HG03575 (cell line): ENCODE results near the gene FER.
"Not testable (repeated sequence)": the region's sequence is repeated elsewhere in the genome, so short reads cannot be mapped to it uniquely, and the experiment has no call there.

ENCODE experiments used
- ATAC-seq: cut with Tn5 transposase; IDR thresholded peaks from one replicate; pipeline ENCODE4 v1.9.1; 2021; ENCODE audit not compliant: unreplicated experiment, insufficient number of reproducible peaks, low FRiP score; ENCODE audit errors: extremely low read depth

Gene FER

GRCh38 chr5:108925073-108925472 lies 177.4 kb downstream of the FER start:
- ATAC-seq, result no peak

GRCh38 chr5:108930107-108930506 lies 182.4 kb downstream of the FER start:
- no peak for ATAC-seq

DNA sequence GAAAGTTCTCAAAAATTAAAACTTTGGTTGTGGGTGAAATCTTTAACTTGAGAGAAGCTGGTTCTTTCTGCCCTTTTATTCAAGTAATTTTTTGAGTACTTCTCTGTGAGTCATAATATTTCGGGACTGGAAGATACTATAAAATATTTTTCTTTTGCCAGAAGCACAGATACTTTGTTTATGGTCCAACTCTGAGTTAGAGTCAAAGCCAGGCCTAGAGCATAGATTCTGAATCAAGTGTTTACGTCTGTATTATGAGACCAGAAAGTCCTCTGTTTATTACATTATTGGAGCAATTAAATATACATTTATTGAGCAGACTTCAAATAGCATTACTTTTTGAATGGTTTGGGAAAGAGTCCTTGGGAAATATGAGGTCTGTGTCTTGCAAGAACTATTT lies 187.9 kb downstream of the FER start:
- no peak for ATAC-seq

DNA sequence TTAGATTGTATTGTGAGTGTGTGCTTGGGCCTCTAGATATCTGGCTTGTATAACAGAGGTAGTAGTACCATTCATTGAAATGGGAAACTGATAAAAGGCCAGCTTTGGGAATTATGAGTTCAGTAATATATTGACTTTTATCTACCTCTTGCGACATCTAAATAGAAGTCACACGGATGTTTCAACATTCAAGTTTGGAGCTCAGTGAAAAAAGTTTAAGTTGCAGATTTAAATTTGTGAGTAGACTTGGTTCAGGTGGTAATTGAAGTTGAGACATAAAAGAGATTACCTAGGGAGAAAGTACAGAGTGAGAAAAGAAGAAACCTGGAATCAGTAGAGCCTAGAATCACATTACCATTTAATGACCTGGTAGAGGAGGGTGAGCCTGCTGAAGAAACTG lies 189.5 kb downstream of the FER start:
- ATAC-seq, result no peak

DNA sequence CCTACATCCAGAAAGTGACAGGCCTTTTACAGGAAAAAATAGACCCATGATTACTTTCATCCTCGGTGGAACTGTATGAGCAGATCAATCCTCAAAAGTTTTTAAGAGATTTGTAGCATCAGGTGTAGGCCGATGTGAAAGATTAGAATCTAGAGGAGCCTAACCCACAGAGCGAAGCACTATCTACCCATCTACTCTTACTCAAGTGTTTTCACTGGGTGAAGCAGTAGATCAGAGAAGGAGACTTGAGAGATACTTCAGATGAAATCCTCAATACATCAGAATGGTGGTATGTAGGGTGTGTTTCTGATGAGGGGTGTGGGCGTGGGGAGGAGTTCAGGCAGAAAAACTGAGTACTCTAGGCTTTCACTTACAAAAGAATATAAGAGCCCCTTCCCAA lies 192.8 kb downstream of the FER start:
- no peak for ATAC-seq

- ATAC-seq, result no peak
Observed at GRCh38 chr5:108941746-108942145, 194.0 kb downstream of the FER start.

GRCh38 chr5:108942701-108943100 lies 195.0 kb downstream of the FER start:
- no peak for ATAC-seq

DNA sequence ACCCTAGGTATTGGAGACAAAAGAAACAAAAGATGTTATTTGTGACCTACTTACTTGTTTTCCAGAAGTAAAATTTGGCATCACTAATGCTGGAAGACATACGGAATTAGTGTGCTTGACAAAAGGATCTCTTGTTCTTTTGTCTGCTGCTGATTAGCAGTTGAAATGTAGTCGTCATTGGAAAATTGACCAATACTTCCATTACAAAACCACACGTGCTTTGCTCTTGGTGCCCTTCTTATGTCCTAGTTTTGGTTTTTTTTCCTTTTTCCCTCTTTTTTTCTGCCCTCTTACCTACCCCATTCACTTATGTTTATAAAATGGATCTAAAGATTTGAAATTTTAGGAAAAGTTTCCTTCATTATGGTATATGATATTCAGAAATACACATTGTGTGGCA lies 197.4 kb downstream of the FER start:
- ATAC-seq, result no peak

DNA sequence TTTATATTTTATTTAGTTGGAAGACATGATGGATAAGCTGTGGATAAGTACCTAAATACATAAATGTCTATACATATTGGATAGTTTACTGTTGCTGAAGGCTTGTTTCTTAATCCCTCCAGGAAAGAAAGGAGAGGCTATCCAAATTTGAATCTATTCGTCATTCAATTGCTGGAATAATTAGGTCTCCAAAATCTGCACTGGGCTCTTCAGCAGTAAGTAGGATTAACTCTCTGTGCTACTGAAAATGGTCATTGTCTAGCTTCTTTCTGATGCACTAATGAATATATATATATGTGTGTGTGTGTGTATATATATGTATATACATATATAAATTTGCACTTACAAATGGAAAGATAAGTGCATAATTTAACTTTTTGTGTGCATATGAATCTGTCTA lies 198.3 kb downstream of the FER start:
- ATAC-seq, result no peak

GRCh38 chr5:108947164-108947563 lies 199.5 kb downstream of the FER start:
- ATAC-seq, result no peak

- ATAC-seq, result no peak
Observed at GRCh38 chr5:108950276-108950675, 202.6 kb downstream of the FER start.

DNA sequence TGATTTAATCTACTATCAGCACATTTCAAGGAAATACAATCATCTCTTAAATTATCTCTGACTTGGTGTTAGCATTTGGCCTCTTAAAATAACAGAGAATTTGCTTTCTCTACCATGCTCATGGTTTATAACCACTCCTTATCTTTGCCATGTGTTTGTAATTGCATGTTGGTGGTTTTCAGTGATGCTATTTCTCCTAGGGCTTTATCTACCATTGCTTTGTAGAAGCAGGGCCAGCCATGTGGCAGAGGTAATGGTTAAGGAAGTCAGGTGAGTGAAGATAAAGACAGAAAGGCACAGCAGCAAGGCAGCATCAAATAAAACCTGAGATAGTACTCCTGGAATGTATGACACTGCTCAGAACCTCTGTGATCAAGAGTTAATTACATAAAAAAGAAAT lies 206.2 kb downstream of the FER start:
- ATAC-seq, result no peak

DNA sequence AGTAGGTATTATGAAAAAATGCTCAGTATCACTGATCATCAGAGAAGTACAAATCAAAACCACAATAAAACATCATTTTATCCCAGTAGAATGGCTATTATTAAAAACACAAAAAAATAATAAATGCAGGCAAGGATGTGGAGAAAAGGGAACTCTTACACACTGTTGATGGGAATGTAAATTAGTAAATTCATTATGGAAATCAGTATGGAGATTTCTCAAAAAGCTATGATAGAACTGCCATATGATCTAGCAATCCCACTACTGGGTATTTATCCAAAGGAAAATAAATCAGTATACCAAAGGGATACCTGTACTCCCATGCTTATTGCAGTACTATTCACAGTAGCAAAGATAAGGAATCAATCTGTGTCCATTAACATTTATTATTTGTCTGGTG lies 209.6 kb downstream of the FER start:
- ATAC-seq, result no peak

- no peak for ATAC-seq
Observed at GRCh38 chr5:108966910-108967309, 219.2 kb downstream of the FER start.

- no peak for ATAC-seq
Observed at GRCh38 chr5:108974594-108974993, 226.9 kb downstream of the FER start.

DNA sequence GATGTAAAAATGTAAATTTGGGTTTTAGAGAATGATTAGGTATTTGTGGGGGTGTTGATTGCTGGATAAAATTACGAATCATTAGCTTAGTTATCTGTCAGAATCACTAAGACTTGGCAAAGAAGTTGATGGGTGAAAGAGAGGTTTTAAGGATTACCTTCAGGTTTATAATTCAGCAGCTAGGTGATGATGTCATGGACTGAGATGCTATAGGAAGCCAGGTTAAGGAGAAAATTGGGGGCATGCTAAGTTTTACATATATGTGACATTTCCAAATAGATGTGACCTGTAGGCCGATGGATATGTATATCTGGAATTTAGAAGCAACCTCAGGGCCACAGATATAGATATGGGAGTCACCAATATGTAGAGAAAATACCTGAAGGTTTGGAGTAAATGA lies 228.0 kb downstream of the FER start:
- no peak for ATAC-seq

- no peak for ATAC-seq
Observed at GRCh38 chr5:108983461-108984092, 235.9 kb downstream of the FER start.

DNA sequence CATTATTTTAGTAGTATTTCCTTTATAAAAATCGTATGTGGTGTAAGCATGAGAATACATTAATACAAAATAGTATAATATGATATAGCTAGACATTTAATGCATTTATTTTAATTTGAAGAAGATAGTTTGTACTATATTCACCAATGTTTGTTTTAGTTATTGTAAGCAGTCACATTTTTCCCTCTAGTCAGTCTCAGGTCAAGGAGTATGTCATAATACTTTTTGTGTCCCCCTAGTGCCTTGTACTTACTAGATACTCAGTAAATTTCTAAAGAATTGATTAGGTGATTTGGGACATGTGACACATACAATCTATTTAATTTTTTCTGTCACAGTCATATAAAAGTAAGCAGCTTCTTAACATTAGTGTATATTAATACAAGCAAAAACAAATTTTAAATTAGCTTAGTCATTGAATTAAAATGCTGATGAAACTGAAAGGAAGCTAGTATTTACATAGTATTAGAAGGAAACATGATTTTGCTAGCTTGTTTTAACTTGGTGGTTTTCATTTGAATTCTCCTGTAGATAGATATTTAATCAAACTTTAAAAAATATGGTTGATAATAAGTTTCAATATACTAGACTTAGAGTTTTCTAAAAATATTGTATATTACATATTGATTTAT lies 242.2 kb downstream of the FER start:
- ATAC-seq, result no peak

- ATAC-seq, result not testable (repeated sequence)
Observed at GRCh38 chr5:108992396-108993085, 244.8 kb downstream of the FER start.

DNA sequence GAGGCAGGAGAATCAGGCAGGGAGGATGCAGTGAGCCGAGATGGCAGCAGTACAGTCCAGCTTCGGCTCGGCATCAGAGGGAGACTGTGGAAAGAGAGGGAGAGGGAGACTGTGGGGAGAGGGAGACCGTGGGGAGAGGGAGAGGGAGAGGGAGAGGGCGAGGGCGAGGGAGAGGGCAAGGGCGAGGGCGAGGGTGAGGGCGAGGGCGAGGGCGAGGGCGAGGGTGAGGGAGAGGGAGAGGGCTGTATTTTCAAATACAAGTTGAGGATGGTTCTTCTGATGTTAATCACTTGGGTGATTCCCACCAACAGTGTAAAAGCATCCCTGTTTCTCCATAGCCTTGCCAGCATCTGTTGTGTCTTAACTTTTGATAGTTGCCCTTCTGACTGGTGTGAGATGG lies 245.7 kb downstream of the FER start:
- ATAC-seq, result not testable (repeated sequence)
